ENCODE measurements around the gene MYO5C.
"Not testable (repeated sequence)": the region's sequence is repeated elsewhere in the genome, so short reads cannot be mapped to it uniquely, and the experiment has no call there.

The MYO5C gene

GRCh38 chr15:52204657-52205056 is 90.9 kb downstream of the MYO5C start:
- no peak for DNase-seq

GRCh38 chr15:52200831-52201365 is 94.7 kb downstream of the MYO5C start:
- no peak for DNase-seq

DNA sequence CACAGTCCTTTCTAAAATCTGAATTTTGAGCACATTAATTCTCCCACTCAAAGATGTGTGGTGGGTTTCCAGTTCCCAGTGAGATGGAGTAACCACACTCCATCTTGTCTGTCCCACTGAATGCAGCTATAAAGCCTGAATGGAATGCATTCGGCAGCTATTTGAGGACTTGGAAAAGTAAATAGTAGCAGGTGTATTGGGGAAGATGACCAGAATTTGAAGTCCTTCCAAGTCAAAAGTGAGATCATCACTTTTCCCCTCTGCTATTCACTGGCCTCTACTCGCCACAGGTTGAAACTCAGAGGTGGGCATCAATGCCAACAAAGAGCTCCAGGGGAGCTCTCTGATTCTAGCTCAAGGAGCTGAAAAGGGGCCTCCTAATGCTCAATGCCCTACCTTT is 96.3 kb downstream of the MYO5C start:
- DNase-seq, result no peak

DNA sequence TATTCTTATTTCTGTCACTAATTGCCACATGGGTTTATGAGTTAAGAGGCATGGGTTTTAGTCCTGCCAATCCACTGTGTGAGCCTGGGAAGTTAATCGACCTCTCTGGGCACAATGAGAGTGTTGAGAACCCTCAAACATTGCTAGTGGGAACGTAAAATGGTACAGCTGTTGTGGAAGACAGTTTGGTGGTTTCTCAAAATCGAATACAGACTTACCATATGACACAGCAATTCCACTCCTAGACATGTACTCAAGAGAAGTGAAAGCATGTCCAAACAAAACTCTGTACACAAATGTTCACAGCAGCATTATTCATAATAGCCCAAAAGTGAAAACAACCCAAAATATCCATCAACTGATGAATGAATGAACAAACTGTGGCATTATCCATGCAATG is 98.7 kb downstream of the MYO5C start:
- DNase-seq, result no peak

DNA sequence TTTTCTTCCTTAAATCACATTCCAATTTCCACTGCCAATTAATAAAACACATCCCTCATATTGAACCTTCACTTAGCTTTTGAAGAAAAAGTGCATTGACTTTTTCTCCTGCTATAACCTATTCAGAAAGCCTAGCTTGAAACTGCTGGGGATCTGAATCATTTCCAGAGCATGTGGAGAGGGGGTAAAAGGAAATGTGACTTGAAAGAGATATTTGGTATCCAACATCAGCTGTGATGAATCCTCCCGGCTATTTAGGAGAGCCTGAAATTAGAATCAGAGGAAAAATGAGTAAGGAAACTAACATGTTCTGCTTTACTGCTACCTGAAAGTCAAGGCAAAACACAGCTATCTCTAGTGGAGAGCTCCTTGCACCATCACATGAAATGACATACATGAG is 101.8 kb downstream of the MYO5C start:
- no peak for DNase-seq

DNA sequence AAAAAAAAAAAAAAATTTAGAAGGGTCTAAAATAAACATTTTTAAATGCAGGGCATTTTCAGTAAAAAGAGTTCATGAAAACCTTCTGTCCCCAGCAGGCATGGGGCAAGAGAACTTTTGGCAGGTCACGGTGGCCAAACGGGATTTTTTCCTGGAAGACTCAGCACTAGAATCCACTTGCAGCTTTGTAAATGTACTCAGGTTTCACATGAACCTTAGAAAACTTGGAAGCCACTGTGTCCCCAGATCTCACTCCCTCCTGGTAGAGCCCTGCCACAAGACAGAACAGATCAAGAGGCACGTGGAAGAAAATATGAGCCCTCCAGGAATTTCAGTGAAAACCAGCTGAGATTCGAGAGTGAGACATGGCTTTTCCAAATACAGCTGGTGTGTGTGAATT is 102.3 kb downstream of the MYO5C start:
- DNase-seq, result no peak

GRCh38 chr15:52191207-52191606 is 104.4 kb downstream of the MYO5C start, which contains the start of gene GNB5:
TSS of gene GNB5 (minus strand) at chr15:52191392. CDS start at chr15:52184676, 6,716 bp downstream.
- no peak for DNase-seq

- no peak for DNase-seq
Measured at GRCh38 chr15:52186651-52187486, 108.7 kb downstream of the MYO5C start.

DNA sequence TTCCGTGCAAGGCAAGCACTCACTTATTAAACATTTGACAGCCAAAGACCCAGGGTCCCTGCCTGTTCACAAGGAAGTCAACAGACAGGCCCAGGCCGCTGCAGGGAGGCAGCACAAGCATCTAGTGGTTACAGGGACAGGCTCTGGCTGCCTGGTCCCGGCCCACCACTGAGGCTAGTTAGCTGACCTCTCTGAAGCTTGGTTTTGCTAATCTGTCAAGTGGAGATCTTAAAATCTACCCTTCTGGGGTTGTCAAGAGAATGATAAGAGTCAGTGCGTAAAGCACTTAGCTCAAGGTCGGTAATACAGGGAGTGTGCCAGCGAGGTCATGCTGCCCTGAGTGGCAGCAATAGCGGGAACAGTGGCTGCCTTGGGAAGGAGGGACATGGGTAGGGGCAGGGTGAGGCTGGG is 110.4 kb downstream of the MYO5C start:
- no peak for DNase-seq

GRCh38 chr15:52184721-52185120 is 110.9 kb downstream of the MYO5C start:
- no peak for DNase-seq

DNA sequence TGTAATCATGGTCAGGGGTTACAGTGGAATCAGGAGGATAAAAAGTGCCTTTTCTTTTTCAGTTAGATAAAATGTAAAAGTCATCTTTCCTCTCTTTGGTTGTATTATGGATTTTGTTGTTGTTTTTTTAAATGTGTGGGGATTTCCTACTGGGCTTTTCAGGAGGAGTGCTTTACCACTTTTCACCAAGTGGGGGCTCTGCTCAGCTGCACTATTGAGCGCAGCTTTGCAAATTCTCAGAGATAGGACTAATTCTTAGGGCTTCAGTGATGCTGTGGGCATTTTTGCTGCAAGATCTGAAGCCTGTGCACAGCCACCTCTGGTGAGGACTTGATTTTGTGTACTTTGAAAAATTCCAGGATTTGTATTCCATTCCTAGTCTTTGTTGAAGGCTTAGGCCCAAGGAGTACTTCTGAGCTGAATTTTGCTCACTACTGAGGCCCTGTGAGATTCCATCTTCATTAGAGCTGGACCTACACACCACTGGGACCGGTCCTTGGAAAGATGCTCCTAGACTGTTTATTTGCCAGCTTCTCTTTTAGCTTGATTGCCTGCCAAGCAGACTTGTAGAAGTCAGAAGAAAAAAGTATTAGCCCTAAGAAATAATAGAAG is 111.9 kb downstream of the MYO5C start:
- no peak for DNase-seq

- no peak for DNase-seq
Measured at GRCh38 chr15:52181938-52182780, 113.4 kb downstream of the MYO5C start.

DNA sequence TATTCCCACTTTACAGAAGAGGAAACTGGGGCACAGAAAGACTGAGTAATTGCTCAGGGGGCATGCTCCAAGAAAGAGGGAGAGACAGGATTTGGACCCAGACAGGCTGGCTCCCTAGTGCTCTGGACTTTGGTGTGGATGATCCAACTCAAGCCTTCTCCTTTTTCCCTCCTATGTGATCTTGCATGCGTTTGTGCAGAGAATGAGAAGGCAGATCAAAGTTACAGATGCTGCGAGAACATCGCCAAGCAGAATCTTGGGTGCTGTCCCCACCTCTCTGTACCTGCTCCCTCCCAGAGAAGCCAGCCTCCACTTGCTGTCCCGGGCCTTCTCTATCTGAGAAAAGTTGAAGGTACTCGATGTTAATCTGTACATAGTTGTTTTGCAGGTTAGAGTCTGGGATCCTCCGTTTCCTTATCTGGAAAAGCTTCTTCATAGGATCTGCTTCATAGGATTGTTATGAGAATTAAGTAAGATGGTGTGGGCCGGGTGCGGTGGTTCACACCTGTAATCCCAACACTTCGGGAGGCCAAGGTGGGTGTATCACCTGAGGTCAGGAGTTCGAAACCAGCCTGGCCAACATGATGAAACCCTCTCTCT is 114.7 kb downstream of the MYO5C start:
- no peak for DNase-seq

GRCh38 chr15:52180196-52180835 is 115.3 kb downstream of the MYO5C start:
- peak; percentile 41 for DNase-seq

GRCh38 chr15:52179278-52180195 is 116.1 kb downstream of the MYO5C start:
- peak; percentile 87 for DNase-seq

DNA sequence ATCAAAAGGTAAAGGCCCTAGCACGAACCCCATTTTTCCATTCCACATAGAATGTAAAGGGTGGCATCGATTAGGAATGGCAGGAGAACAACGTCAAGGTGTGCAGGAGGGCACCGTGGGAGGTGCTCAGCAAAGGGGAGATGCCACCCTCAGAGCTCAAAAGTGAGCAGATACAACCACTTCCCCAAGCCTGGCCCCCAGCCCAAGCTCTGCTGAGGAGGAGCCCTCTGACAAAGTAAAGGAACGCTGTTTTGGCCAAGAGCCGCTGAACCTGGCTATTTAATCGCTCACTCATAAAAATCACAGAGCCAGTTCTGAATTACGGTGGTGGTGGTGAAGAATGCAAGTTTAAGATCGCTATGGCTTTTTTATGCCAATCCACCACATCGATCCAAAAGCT is 116.8 kb downstream of the MYO5C start:
- DNase-seq, result no peak

DNA sequence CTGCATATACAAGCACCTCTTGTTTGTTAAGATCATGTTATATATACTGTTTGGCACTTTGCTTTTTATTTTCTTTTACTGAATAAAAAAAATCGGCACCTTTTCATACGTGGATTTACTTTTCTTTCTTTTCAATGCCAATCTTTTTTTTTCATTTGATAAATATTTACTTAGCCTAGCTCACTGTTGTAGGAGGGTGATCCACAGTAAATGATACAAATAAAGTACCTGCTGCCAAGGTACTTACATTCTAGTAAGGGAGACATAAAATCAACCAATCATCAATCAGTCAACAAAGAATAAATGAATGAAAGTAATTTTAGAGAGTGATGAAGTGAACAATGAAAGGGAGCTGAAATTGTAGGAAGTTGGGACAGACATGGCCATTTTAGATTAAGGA is 122.7 kb downstream of the MYO5C start:
- no peak for DNase-seq

- no peak for DNase-seq
Measured at GRCh38 chr15:52171807-52172206, 123.8 kb downstream of the MYO5C start.

DNA sequence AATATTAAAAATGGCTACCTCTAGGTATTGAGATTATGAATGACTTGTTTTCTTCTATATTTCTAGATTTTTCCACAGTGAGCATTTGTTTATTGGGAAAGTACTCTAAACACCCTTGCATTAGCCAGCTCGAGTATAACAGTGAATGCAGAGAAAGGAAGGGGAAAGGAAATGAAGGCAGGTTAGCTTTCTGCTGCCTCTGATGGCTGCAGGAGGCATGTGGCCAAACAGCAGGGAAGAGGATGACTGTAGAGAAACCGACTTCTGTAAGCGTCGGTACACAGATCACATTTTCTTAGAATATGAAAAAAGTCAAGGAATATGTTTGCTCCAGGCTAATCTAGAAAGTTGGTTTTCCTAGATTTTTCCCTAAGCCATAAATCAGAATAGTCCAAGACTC is 124.2 kb downstream of the MYO5C start:
- no peak for DNase-seq

- DNase-seq, result not testable (repeated sequence)
Measured at GRCh38 chr15:52170199-52170598, 125.4 kb downstream of the MYO5C start.

- not testable (repeated sequence) for DNase-seq
Measured at GRCh38 chr15:52165494-52166131, 130.0 kb downstream of the MYO5C start.

All from activated T-cell treated with anti-CD3 and anti-CD28 coated beads, Interleukin-2, amount 50 U/mL, for 1 hour (primary cell).